CD4-positive, alpha-beta T cell treated with Interleukin-15 for 1 hour (primary cell): ENCODE data around the gene EME2.

Source experiments
- DNase-seq: peaks from one replicate; pipeline ENCODE4 v3.0.0-alpha.2; 2020

Gene EME2

DNA sequence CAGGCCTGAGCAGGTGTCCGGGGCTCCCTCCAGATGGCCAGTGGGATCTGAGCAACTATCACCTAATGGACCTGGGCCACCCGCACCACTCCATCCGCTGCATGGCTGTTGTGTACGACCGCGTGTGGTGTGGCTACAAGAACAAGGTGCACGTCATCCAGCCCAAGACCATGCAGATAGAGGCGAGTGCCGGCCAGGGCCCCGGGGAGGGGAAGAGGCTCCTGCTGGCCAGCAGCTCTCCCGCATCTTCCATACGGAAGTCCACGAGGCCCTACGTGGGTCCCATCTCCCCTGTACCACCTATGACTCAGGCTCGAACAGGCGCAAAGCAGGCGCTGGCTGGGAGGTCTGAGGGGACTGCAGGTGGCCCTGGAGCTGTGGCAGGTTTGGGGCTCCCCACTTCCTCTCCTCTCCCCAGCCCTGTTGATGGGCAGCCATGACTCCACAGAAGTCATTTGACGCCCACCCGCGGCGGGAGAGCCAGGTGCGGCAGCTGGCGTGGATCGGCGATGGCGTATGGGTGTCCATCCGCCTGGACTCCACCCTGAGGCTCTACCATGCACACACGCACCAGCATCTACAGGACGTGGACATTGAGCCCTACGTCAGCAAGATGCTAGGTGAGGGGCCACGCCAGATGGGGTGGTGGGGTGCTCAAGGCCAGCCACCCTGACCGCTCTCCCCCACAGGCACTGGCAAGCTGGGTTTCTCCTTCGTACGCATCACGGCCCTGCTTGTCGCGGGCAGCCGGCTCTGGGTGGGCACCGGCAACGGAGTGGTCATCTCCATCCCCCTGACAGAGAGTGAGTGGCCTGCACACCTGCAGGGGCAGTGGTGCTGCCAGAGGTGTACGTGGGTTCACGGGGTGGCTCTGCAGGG is 5.3 kb upstream of the EME2 start:
- DNase-seq = no peak

- DNase-seq = no peak
Measured at GRCh38 chr16:1768061-1768766, 4.4 kb upstream of the EME2 start.

- DNase-seq = no peak
Measured at GRCh38 chr16:1768767-1769401, 3.7 kb upstream of the EME2 start.

- no peak for DNase-seq
Measured at GRCh38 chr16:1769402-1770300, 3.0 kb upstream of the EME2 start.

DNA sequence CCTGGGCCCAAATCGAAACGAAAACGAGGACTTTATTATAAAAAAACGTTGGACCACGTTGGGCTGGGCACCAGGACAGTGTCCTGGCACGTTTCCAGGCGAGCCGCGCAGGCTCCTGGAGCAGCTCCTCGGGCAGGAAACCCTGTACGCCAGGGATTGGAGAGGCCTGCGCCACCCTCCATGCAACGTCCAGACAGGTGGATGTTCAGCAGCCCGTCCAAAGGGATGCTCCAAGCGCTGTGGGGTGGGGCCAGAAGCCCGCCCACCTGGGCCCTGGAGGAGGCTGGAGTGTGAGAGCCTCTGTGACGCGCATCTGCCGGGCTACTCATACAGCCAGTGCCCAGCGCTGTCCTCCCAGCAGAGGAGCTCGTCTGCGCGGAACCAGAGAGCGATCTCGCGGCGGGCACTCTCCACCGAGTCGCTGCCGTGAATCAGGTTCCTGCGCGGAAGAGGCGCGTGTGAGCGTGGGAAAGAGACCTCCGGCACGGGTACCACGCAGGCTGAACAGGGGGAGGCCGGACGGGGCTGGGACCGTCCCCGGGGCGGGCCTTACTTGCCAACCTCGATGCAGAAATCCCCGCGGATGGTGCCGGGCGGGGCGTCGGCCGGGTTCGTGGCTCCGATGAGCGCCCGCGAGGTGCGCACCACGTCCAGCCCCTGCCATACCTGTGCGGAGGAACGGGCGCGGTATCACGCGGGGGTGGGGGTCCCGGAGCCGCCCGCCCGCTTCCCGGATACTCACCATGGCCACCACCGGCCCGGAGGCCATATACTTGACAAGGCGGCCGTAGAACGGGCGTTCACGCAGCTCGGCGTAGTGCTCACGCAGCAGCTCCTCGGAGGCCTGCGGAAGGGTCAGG is 2.1 kb upstream of the EME2 start:
- peak; percentile 42 for DNase-seq

GRCh38 chr16:1771188-1771863 is 1.3 kb upstream of the EME2 start, which contains the start of gene NME3:
Gene NME3 (minus strand): TSS chr16:1771543. CDS start chr16:1771534, 9 bp downstream.
- peak; percentile 64 for DNase-seq

DNA sequence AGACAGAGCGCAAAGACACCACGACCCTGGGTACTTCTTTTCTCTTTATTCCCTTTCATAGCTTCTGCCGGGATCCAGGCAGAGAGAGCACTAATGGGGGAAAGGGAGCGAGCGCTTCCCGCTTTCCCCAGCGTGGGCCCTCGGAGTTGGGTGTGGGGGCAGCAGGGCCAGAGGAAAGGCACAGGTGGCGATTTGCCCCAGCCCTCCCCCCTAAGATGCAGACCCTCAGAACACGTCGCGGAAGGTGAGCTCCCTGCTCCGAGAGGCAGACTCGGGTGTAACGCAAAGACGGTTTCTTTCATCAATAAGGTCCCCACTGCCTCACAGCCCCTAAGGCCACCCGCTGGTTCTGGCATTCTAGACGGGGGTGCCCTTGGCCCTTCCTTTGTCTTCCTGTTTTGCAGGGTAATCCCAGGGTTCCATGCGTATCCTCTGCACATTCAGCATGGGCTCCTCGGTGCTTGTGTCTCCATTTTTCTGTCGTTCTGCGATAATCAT is 697 bp upstream of the EME2 start:
- no peak for DNase-seq

DNA sequence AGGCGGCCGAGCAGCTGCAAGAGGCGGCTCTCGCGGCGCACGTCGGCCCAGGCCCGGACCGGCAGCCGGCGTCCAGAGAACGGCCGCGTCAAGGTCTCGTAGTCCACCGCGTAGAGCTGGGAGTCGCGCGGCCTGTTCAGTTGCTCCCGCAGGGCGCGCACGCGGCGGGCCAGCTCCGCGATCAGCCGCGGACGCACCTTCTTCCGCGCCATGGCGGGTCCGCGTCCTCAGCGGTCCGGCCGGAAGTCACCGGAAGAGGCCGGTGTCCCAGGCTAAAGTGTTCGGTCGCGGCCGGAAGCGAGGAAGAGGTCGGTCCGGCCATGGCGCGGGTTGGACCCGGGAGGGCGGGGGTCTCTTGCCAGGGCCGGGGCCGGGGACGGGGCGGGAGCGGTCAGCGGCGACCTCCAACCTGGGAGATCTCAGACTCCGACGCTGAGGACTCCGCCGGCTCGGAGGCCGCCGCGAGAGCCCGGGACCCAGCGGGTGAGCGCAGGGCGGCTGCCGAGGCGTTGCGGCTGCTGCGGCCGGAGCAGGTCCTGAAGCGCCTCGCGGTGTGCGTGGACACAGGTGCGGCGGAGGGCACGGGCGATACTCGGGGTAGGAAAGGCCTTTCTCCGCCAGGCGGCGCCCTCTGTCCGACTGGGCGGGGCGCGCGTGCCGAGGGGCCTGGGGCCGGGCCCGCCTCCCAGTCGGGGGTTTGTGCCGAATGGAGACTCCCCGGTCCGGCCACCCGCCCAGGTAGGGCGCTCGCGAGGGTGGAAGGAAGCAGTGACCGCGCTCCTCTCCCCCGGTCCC is 495 bp downstream of the EME2 start, which contains the start of gene MRPS34:
Gene MRPS34, minus strand, starts transcription at position 227 of the 795 bp plus-strand sequence. Its CDS starts 15 bp downstream, at position 212.
- DNase-seq = peak; percentile 78

GRCh38 chr16:1773703-1774447 is 1.3 kb downstream of the EME2 start:
- no peak for DNase-seq

GRCh38 chr16:1774448-1774780 is 1.8 kb downstream of the EME2 start:
- DNase-seq = no peak

DNA sequence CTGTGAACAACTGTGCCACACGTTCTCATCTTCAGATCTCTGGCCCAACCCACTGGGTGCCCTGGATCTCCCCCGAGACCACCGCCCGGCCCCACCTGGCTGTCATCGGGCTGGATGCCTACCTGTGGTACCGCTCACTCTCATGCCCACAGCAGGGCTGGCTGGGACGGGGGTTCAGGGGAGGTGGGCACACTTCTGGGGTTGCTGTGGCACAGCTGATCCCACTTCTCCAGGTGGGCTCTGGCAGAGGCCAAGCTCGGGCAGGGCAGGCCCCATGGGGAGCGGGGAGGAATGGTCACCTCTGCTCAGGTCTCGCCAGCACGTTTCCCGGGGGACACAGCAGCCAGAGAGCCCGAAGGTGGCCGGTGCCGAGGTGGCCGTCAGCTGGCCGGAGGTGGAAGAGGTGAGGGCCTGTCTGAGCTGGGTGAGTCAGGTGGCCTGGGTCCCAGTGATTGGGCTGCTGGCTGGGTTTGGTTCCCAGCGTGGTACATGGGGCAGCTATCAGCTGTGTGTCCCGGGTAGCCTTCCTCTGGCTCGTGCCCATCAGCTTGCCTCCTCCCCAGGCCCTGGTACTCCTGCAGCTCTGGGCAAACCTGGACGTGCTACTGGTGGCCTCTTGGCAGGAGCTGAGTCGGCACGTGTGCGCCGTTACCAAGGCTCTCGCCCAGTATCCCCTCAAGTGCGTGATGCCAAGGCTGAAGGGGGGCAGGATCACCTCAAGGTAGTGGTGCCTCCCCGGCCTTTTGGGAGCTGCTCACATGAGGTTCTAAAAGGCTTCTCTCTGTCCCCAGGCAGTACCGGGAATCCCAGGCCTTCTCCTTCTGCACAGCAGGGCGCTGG is 2.6 kb downstream of the EME2 start:
- DNase-seq = no peak

DNA sequence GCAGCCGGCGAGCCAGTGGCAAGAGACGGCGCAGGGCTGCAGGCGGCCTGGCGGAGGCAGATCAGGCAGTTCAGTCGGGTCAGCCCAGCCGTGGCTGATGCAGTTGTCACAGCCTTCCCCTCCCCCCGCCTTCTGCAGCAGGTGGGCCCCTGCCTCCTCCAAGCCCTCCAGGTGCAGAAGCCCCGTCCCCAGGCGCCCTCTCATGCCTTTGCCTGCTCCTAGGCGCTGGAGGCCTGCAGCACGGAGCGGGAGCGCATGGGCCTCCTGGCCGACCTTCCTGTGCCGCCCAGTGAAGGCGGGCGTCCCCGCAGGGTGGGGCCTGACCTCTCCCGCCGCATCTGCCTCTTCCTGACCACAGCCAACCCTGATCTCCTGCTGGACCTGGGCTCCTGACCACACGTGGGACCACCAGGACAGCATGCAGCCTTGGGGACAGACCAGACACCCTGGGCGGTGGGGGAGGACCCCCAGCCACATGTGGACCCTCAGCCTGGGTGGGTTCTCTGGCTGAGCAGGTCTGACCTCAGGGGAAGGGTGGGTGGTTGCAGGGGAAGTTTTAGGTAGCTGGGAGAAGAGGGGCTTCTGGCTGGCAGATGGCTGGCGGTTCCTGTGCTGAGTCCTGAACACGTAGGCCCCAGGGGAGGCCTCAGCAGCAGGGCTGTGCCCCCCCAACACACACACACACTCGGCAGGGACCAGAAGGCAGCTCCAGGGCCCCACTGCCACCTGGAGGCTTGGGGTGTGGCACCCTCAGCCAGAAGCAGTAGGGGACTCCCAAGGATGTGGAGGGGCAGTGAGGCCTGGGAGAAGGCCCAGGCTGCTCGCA is 3.4 kb downstream of the EME2 start:
- DNase-seq = no peak

DNA sequence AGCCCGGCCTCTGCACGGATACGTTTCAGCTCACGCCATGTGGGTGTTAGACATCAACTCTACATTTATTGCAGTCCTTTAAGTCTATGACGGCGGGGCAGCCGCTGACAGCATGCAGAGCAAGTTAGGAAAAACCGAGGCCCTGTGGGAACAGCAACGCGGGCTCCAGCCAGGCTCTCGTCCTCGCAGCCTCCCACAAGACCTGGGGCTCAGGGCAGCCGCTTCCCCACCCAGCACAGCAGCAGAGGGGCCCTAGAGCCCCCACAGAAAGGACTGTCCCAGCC is 4.0 kb downstream of the EME2 start:
- no peak for DNase-seq

GRCh38 chr16:1776991-1777374 is 4.4 kb downstream of the EME2 start:
- no peak for DNase-seq

DNA sequence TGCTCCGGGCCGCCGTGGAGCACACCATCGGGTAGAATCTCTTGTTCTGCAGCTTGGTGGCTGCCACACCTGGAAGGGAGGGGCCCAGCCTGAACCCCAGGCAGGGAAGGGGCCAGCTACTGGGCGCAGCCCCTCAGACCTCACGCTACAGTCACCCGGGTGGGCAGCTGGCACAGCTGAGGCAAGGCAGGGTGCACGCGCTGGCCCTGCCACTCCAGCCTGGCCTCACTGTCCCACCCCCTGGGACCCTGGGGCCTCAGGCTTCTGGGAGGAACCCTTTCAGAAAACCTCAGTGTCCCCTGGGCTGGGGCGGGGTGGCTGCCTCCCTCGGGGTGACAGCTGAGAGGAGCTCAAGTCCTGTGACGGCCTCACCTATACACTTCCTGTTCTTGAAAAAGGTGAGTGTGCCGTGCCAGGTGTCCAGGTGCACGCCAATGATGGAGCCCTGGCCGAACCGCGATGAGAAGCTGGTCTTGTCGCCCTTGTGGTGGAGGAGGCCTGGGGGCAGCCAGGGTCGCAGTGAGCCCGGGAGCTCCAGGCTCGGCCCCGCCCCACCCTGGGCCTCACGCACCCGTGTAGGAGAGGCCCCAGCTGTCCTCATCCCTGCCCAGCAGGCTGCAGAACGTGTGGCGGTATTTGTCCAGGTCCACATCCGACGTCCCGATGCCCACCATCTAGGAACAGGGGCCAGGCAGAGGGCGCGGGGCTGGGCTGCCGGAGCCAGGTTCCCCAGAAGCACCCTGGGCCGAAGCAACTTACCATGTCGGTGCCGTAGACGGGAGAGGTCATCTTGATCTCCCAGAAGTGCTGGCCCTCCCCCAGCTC is 5.0 kb downstream of the EME2 start:
- DNase-seq = no peak
